Breast epithelium (tissue), 4 donors: ENCODE measurements around the gene SMARCE1. TPM values are rescaled to one million over a fixed set of nuclear protein-coding genes. Genes with fewer than 3 reads are reported as not detected.
A peak's percentile ranks its signal among the peaks of the same experiment; 100 is the strongest.

Experiments
- DNase-seq, 2 donors: peaks; one replicate each; pipeline ENCODE4 v3.0.0-alpha.2; 2019; ENCODE audit warnings: low spot score in 2 of 2
- H3K27ac ChIP-seq, 2 donors: fragments of 200-600 bp; sonication (generic) in 1 of 2; one replicate each; pipeline ENCODE4 v1.5.1; 2016 to 2019; ENCODE audit warnings: mild to moderate bottlenecking in 1 of 2
- H3K27me3 ChIP-seq, 2 donors: fragments of 200-600 bp; sonication (generic) in 1 of 2; one replicate each; pipeline versions ENCODE4 v1.5.1 to v1.6.0; 2017 to 2019; ENCODE audit warnings: control low read depth in 1 of 2, mild to moderate bottlenecking in 1 of 2
- H3K36me3 ChIP-seq: fragments of 200-600 bp; one replicate; pipeline ENCODE4 v1.5.1; 2019
- H3K4me1 ChIP-seq, 2 donors: fragments of 200-600 bp; sonication (generic); one replicate each; pipeline ENCODE4 v1.5.1; 2016 to 2019; ENCODE audit warnings: control low read depth in 1 of 2
- H3K4me3 ChIP-seq, 3 donors: fragments of 200-600 bp; sonication (generic); 1 replicate in 2 of 3; 2 replicates in 1 of 3; pipeline ENCODE4 v1.5.1; 2016 to 2019; ENCODE audit warnings: mild to moderate bottlenecking in 3 of 3, moderate library complexity in 2 of 3
- H3K9me3 ChIP-seq, 2 donors: fragments of 200-600 bp; sonication (generic) in 1 of 2; one replicate each; pipeline ENCODE4 v1.5.1; 2016 to 2019; ENCODE audit warnings: control low read depth in 1 of 2
- POLR2A ChIP-seq: fragments of 450-650 bp; IDR thresholded peaks from one replicate; pipeline ENCODE4 v1.6.1; 2016; ENCODE audit warnings: antibody characterized with exemption, mild to moderate bottlenecking, moderate library complexity
- POLR2AphosphoS5 ChIP-seq, 3 donors: sonication (generic); formaldehyde crosslinking; IDR thresholded peaks; one replicate each; pipeline ENCODE4 v1.6.1; 2017; ENCODE audit warnings: antibody characterized with exemption in 3 of 3
- intact Hi-C: fragments of 100-400 bp; cut with DNase I; formaldehyde crosslinking; loops from one replicate; pipeline ENCODE4 v1.15.1; 2023; ENCODE audit warnings: low total_unique reads
- total RNA-seq, 3 donors: library from RNA; depleted of rRNA; stranded (reverse); fragments of >200 nt; gene quantifications; one replicate each; pipeline ENCODE4 v1.1.0, GENCODE V29; 2016
- TF ChIP-seq, protein P1 (sequence below), 3 donors: fragments of 450-650 bp; IDR thresholded peaks; one replicate each; pipeline ENCODE4 v1.5.1; 2016 to 2017; ENCODE audit warnings: antibody characterized with exemption in 3 of 3, mild to moderate bottlenecking in 3 of 3, moderate library complexity in 3 of 3

SMARCE1 gene
- total RNA-seq, 3 donors from 2014 or later, result 91.4 to 122 (median 98.4) TPM

DNA sequence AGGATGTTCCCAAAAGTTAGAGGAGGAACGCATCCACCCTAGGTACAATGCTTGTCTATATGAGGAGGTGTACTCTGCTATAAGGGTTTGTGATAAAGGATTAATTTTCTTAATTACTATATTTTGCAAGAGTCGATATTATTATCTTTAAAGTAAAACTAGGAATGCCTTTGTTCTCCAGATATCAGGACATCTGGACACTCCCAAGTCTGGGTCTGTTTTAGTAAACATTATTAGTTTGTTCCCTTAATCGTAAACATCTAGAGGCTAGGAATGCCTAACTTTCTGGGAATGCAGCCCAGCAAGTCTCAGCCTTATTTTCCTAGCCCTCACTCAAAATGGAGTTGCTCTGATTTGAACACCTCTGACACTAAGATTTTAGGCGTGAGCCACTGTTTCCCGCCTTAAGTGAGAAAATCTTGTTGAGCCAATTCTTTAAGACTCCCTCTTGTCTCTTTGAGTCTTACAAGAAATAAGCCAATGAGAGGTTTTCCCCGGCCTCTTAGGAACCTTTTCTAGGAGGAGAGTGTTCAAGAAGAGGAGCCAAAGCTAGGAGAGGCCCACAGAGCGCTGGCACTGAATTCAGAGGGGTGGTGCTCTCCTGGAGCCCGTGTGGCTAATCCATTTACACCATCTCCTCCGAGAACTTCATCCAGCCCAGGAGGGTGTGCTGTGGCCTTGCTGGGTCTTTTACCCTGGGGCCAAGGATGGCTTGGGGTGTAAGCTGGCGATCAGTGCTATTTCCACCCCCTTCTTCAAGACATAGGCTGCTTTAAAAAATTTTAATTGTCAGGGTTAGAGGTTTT lies 40.9 kb downstream of the SMARCE1 start:
- H3K4me1 ChIP-seq, result no peaks in the 10 kb centered on the region
- intact Hi-C loops, result no loop called here
- TF ChIP-seq, protein P1, sequence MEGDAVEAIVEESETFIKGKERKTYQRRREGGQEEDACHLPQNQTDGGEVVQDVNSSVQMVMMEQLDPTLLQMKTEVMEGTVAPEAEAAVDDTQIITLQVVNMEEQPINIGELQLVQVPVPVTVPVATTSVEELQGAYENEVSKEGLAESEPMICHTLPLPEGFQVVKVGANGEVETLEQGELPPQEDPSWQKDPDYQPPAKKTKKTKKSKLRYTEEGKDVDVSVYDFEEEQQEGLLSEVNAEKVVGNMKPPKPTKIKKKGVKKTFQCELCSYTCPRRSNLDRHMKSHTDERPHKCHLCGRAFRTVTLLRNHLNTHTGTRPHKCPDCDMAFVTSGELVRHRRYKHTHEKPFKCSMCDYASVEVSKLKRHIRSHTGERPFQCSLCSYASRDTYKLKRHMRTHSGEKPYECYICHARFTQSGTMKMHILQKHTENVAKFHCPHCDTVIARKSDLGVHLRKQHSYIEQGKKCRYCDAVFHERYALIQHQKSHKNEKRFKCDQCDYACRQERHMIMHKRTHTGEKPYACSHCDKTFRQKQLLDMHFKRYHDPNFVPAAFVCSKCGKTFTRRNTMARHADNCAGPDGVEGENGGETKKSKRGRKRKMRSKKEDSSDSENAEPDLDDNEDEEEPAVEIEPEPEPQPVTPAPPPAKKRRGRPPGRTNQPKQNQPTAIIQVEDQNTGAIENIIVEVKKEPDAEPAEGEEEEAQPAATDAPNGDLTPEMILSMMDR (IDR thresholded peaks at IDR 0.05), result no peak
- TF ChIP-seq POLR2A, result no peak
- no peak for TF ChIP-seq POLR2AphosphoS5 (IDR thresholded peaks at IDR 0.05)
- H3K27ac ChIP-seq, result peak overlapping the region; percentile 50 to 84
- H3K27me3 ChIP-seq, result no peaks in the 10 kb centered on the region
- DNase-seq, result no peak
- no peaks in the 10 kb centered on the region for H3K36me3 ChIP-seq
- no peak overlapping the region for H3K4me3 ChIP-seq
- no peaks in the 10 kb centered on the region for H3K9me3 ChIP-seq

DNA sequence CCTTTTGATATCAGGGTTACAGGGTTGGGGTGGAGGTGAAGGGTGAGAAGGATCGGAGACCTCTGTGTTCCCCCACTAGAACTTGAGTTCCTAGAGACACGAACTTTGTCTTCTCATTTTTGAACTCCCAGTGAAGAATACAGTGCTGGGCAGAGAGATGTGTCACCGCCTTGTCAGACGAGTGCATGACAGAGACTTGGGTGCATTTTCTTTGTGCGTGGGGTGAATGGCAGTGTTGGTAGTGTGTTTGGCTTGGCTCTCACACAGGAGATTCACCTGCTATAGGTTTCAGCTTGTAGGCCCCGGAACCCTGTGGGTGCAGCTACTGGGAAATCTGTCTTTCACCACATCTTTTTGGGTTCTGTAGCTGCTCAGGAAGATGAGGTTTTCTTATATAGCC lies 42.3 kb downstream of the SMARCE1 start:
- H3K27me3 ChIP-seq, result no peaks in the 10 kb centered on the region
- H3K4me3 ChIP-seq, result no peak overlapping the region
- no peaks in the 10 kb centered on the region for H3K4me1 ChIP-seq
- no peak overlapping the region for H3K27ac ChIP-seq
- no peaks in the 10 kb centered on the region for H3K36me3 ChIP-seq
- TF ChIP-seq, protein P1 (IDR thresholded peaks at IDR 0.05), result no peak
- TF ChIP-seq POLR2AphosphoS5 (IDR thresholded peaks at IDR 0.05) (no peak), POLR2A (no peak)
- H3K9me3 ChIP-seq, result no peaks in the 10 kb centered on the region
- intact Hi-C loops, result no loop called here
- DNase-seq, result no peak

DNA sequence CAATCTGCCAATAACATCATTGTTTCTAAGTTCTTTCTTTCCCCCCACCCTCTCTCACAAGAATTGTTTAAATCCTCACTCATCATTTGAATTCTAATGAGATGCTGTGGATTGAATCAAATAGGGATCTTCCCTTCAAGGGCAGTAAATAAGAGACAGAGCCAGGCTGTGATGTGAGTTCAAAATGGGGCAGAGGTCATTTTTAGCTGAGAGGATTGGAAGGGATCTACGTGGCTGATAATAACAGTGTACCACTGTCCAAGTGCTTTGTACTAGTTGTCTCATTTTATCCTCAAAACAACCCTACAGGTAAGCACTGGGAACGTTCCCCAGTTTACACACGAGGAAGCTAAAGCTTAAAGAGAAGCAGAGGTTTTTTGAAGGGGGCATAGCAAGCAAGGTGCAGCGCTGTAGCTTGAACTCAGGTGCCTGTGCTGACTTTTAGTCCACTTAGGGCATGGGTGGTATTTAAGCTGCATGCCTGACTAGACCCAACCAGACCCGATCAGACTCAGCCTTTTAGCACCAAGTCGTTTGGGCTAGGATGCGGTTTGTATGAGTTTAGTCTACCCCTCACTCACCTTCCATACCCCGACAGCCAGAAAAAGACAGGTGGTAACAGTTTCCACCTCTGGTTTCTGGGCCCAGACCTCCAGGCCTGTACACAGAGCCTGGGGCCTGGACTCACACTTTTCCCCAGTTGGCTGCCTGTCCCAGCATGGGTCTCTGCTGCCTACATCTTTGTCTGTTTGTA lies 43.1 kb downstream of the SMARCE1 start:
- DNase-seq, result no peak
- Histone ChIP-seq H3K27ac (no peak overlapping the region), H3K4me1 (no peaks in the 10 kb centered on the region), H3K4me3 (no peak overlapping the region), H3K27me3 (no peaks in the 10 kb centered on the region), H3K9me3 (no peaks in the 10 kb centered on the region), H3K36me3 (no peaks in the 10 kb centered on the region)
- intact Hi-C loops, result no loop called here
- no peak for TF ChIP-seq POLR2A
- no peak for TF ChIP-seq POLR2AphosphoS5 (IDR thresholded peaks at IDR 0.05)
- TF ChIP-seq, protein P1 (IDR thresholded peaks at IDR 0.05), result no peak

DNA sequence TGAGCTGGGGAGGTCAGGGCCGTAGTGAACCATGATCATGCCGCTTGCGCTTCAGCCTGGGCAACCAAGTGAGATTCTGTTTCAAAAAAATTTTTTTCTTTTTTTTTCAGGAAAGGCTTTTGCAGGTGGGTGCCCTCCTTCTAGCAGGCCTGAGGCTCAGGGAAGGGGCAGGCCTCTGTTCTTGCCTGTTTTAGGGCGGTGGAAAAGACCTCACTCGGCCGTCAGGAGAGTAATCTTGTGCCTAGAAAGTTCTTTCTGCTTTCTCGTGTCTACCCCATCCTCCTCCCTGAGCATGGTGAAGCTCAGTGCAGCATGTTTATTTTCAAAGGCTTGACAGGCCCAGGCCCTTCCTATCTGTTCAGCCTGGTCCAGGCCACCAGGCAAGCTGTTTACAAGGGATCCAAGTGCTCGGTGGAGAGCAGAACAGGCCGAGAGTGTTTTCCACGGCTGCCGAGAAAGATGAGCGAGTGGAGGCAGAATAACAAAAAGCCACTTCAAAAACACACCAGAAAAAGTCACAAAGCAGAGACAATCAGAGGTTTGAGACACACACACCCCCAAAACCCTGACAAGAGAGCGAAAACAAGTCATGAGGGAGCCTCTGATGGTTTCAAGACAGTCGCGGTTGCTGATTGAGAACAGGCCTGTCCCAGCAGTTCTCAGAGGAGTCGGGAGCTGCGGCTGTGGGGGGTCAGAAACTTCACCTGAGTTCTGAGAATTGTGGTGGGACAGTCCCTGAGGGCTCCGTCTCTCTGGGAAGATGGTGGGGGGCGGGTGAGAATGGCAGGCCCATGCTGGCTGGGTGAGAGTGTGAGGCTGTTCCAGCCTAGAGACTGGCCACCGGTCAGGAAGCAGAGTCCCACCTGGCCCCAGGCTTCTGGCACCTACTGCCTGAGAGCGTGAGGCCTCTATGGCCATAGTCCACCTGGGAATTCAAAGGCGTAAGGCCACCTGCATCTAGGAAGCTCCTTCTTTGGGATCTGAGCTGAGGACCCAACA lies 44.9 kb downstream of the SMARCE1 start:
- TF ChIP-seq, protein P1 (IDR thresholded peaks at IDR 0.05), result no peak
- TF ChIP-seq POLR2AphosphoS5 (IDR thresholded peaks at IDR 0.05) (no peak), POLR2A (no peak)
- Histone ChIP-seq H3K36me3 (no peaks in the 10 kb centered on the region), H3K4me3 (no peak overlapping the region), H3K4me1 (no peaks in the 10 kb centered on the region), H3K27ac (no peak overlapping the region), H3K27me3 (no peaks in the 10 kb centered on the region), H3K9me3 (no peaks in the 10 kb centered on the region)
- intact Hi-C loops, result no loop called here
- no peak for DNase-seq
